K562 (cell line): ENCODE results near the gene CPED1. TPM values are rescaled to one million over a fixed set of nuclear protein-coding genes. Genes with fewer than 3 reads are reported as not detected.

Source experiments
- AFF1 ChIP-seq, 2 experiments: fragments of 450-650 bp; IDR thresholded peaks; 2 replicates each; pipeline ENCODE4 v1.6.1; 2018; ENCODE audit warnings: mild to moderate bottlenecking in 2 of 2, low read depth in 1 of 2; ENCODE audit not compliant: partially characterized antibody in 2 of 2
- DNMT1 ChIP-seq: fragments of 450-650 bp; IDR thresholded peaks from 2 replicates; pipeline ENCODE4 v1.6.1; 2016; ENCODE audit warnings: antibody characterized with exemption, mild to moderate bottlenecking
- EP300 ChIP-seq: IDR thresholded peaks from 2 replicates; pipeline ENCODE4 v1.6.1; 2012; ENCODE audit warnings: low read length, improper control_type of control experiment
- GABPB2 ChIP-seq: fragments of 250-450 bp; sonication (Bioruptor Pico); conservative IDR thresholded peaks from 2 replicates; pipeline ENCODE4 v1.5.1; 2021; ENCODE audit warnings: mild to moderate bottlenecking
- HES1 ChIP-seq: fragments of 450-650 bp; IDR thresholded peaks from 2 replicates; pipeline ENCODE4 v1.6.1; 2016; ENCODE audit warnings: low read depth, mild to moderate bottlenecking, moderate library complexity
- NCOA2 ChIP-seq, 2 experiments: fragments of 450-650 bp; IDR thresholded peaks; 2 replicates each; pipeline ENCODE4 v1.6.1; 2018; ENCODE audit warnings: mild to moderate bottlenecking in 2 of 2, moderate library complexity in 1 of 2; ENCODE audit not compliant: partially characterized antibody in 2 of 2
- NCOA6 ChIP-seq: fragments of 450-650 bp; IDR thresholded peaks from 2 replicates; pipeline ENCODE4 v1.6.1; 2017; ENCODE audit warnings: mild to moderate bottlenecking
- PHF21A ChIP-seq: fragments of 450-650 bp; IDR thresholded peaks from 2 replicates; pipeline ENCODE4 v1.6.1; 2017; ENCODE audit warnings: low read depth, borderline replicate concordance
- POLR2A ChIP-seq: fragments of 450-650 bp; conservative IDR thresholded peaks from 2 replicates; pipeline ENCODE4 v1.6.1; 2016
- PRMT5 ChIP-seq: sonication (generic); formaldehyde crosslinking; IDR thresholded peaks from 2 replicates; pipeline ENCODE4 v1.5.0; 2020; ENCODE audit warnings: missing genetic modification reagents
- RFX1 ChIP-seq: fragments of 450-650 bp; IDR thresholded peaks from 2 replicates; pipeline ENCODE4 v1.6.1; 2016; ENCODE audit warnings: mild to moderate bottlenecking, moderate library complexity
- SIX5 ChIP-seq, 2 experiments: IDR thresholded peaks; 2 replicates each; pipeline ENCODE4 v1.6.1; 2011; ENCODE audit warnings: low read length in 2 of 2, borderline replicate concordance in 1 of 2, low read depth in 1 of 2, mild to moderate bottlenecking in 1 of 2, moderate library complexity in 1 of 2; ENCODE audit not compliant: insufficient read depth in 1 of 2
- TCF7 ChIP-seq: sonication (generic); IDR thresholded peaks from 2 replicates; pipeline ENCODE4 v1.6.1; 2016; ENCODE audit warnings: antibody characterized with exemption, borderline replicate concordance
- THRAP3 ChIP-seq: fragments of 450-650 bp; IDR thresholded peaks from 2 replicates; pipeline ENCODE4 v1.6.1; 2016; ENCODE audit warnings: mild to moderate bottlenecking, inconsistent platforms, borderline replicate concordance
- ZNF12 ChIP-seq: sonication (generic); formaldehyde crosslinking; IDR thresholded peaks from 2 replicates; pipeline ENCODE4 v1.4.0; 2020; ENCODE audit warnings: mild to moderate bottlenecking, missing genetic modification reagents
- ZNF124 ChIP-seq: sonication (generic); formaldehyde crosslinking; IDR thresholded peaks from 2 replicates; pipeline ENCODE4 v1.8.1; 2022; ENCODE audit warnings: missing genetic modification reagents
- ZNF395 ChIP-seq: fragments of 200-800 bp; sonication (Bioruptor generic); IDR thresholded peaks from 2 replicates; pipeline ENCODE4 v1.6.1; 2017; ENCODE audit warnings: missing genetic modification characterization, missing compliant biosample characterization
- ZNF707 ChIP-seq: fragments of 250-450 bp; sonication (Bioruptor Pico); conservative IDR thresholded peaks from 2 replicates; pipeline ENCODE4 v1.8.0; 2022; ENCODE audit warnings: inconsistent platforms, mild to moderate bottlenecking, moderate library complexity
- polyA plus RNA-seq, 8 experiments: library from polyadenylated mRNA; depleted of rRNA in 4 of 8; stranded (reverse) in 5 of 8; unstranded in 3 of 8; fragments of >200 nt; fragmentation: Nextera tagmentation in 2 of 8; fragmentation: Illumina TruSeq in 1 of 8; extraction: Ambion mirVana in 2 of 8; extraction: Trizol in 1 of 8; gene quantifications; 2 replicates each; pipeline versions ENCODE4 v1.2.1 to v1.2.3, GENCODE V29; 2011 to 2014; ENCODE audit warnings: inconsistent platforms in 1 of 8, missing spikeins in 1 of 8
- total RNA-seq, 7 experiments: library from RNA; depleted of rRNA in 6 of 7; stranded (reverse); fragments of >200 nt in 6 of 7; fragmentation: Illumina TruSeq in 2 of 7; extraction: Trizol in 2 of 7; gene quantifications; 2 replicates each; pipeline versions ENCODE4 v1.2.1 to v1.2.3, GENCODE V29; 2011 to 2021; ENCODE audit warnings: low replicate concordance in 1 of 7
- TF ChIP-seq, protein P1 (sequence below): sonication (generic); formaldehyde crosslinking; IDR thresholded peaks from 2 replicates; pipeline ENCODE4 v1.8.0; 2022; ENCODE audit warnings: mild to moderate bottlenecking, missing genetic modification reagents, borderline replicate concordance
- TF ChIP-seq, protein P2 (sequence below): fragments of 450-650 bp; formaldehyde crosslinking; IDR thresholded peaks from 2 replicates; pipeline ENCODE4 v1.4.0; 2020; ENCODE audit warnings: mild to moderate bottlenecking

The CPED1 gene
- total and polyA plus RNA-seq, 9 of the 15 experiments (the other 6 are each of a cell fraction or from before 2014, with no cell fraction given) = 195 to 393 (median 290) TPM

GRCh38 chr7:120998996-120999565 is 10.6 kb downstream of the CPED1 start (continued):
- TF ChIP-seq, protein P1, sequence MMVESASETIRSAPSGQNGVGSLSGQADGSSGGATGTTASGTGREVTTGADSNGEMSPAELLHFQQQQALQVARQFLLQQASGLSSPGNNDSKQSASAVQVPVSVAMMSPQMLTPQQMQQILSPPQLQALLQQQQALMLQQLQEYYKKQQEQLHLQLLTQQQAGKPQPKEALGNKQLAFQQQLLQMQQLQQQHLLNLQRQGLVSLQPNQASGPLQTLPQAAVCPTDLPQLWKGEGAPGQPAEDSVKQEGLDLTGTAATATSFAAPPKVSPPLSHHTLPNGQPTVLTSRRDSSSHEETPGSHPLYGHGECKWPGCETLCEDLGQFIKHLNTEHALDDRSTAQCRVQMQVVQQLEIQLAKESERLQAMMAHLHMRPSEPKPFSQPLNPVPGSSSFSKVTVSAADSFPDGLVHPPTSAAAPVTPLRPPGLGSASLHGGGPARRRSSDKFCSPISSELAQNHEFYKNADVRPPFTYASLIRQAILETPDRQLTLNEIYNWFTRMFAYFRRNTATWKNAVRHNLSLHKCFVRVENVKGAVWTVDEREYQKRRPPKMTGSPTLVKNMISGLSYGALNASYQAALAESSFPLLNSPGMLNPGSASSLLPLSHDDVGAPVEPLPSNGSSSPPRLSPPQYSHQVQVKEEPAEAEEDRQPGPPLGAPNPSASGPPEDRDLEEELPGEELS = no peak
- TF ChIP-seq ZNF12 (CRISPR knock-in tag) = no peak
- TF ChIP-seq POLR2A = no peak
- TF ChIP-seq TCF7 = no peak
- TF ChIP-seq ZNF124 (CRISPR knock-in tag) = no peak
- no peak for TF ChIP-seq PHF21A
- TF ChIP-seq NCOA2 (IDR thresholded peaks at IDR 0.05; ENCODE audit: partially characterized antibody in 2 of 2) = peak in 1 of 2 experiments; percentile 42
- TF ChIP-seq DNMT1 = no peak
- TF ChIP-seq SIX5 (IDR thresholded peaks at IDR 0.05; ENCODE audit: borderline replicate concordance in 1 of 2, insufficient read depth in 1 of 2, low read depth in 1 of 2, low read length in 2 of 2) = no peak
- peak; percentile 63; the same call in 1 of the 2 replicates for TF ChIP-seq THRAP3
- no peak for TF ChIP-seq GABPB2 (CRISPR knock-in tag)
- TF ChIP-seq HES1 = no peak
- TF ChIP-seq NCOA6 = 0 out of 2 replicates have a peak, but pooled peaks have one; percentile 28
- TF ChIP-seq ZNF395 (CRISPR knock-in tag) = no peak; the same call in 1 of the 2 replicates
- peak in 1 of 2 experiments; percentile 43 for TF ChIP-seq AFF1 (IDR thresholded peaks at IDR 0.05; ENCODE audit: low read depth in 1 of 2, partially characterized antibody in 2 of 2)
- TF ChIP-seq EP300 = no peak
- TF ChIP-seq PRMT5 (CRISPR knock-in tag) = no peak
- TF ChIP-seq ZNF707 = no peak
- 0 out of 2 replicates have a peak, but pooled peaks have one; percentile 6 for TF ChIP-seq RFX1
- TF ChIP-seq, protein P2, sequence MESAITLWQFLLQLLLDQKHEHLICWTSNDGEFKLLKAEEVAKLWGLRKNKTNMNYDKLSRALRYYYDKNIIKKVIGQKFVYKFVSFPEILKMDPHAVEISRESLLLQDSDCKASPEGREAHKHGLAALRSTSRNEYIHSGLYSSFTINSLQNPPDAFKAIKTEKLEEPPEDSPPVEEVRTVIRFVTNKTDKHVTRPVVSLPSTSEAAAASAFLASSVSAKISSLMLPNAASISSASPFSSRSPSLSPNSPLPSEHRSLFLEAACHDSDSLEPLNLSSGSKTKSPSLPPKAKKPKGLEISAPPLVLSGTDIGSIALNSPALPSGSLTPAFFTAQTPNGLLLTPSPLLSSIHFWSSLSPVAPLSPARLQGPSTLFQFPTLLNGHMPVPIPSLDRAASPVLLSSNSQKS = no peak
